NCI-H524 treated with DMSO at 0.1 percent for 48 hours (cell line): ENCODE measurements around the gene PKP4.
"Not testable (repeated sequence)": the region's sequence is repeated elsewhere in the genome, so short reads cannot be mapped to it uniquely, and the experiment has no call there.

Experiments
- DNase-seq: peaks from one replicate; lab custom pipeline; 2025; lab: John Stamatoyannopoulos, UW

Gene PKP4, protein sequence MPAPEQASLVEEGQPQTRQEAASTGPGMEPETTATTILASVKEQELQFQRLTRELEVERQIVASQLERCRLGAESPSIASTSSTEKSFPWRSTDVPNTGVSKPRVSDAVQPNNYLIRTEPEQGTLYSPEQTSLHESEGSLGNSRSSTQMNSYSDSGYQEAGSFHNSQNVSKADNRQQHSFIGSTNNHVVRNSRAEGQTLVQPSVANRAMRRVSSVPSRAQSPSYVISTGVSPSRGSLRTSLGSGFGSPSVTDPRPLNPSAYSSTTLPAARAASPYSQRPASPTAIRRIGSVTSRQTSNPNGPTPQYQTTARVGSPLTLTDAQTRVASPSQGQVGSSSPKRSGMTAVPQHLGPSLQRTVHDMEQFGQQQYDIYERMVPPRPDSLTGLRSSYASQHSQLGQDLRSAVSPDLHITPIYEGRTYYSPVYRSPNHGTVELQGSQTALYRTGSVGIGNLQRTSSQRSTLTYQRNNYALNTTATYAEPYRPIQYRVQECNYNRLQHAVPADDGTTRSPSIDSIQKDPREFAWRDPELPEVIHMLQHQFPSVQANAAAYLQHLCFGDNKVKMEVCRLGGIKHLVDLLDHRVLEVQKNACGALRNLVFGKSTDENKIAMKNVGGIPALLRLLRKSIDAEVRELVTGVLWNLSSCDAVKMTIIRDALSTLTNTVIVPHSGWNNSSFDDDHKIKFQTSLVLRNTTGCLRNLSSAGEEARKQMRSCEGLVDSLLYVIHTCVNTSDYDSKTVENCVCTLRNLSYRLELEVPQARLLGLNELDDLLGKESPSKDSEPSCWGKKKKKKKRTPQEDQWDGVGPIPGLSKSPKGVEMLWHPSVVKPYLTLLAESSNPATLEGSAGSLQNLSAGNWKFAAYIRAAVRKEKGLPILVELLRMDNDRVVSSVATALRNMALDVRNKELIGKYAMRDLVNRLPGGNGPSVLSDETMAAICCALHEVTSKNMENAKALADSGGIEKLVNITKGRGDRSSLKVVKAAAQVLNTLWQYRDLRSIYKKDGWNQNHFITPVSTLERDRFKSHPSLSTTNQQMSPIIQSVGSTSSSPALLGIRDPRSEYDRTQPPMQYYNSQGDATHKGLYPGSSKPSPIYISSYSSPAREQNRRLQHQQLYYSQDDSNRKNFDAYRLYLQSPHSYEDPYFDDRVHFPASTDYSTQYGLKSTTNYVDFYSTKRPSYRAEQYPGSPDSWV

DNA sequence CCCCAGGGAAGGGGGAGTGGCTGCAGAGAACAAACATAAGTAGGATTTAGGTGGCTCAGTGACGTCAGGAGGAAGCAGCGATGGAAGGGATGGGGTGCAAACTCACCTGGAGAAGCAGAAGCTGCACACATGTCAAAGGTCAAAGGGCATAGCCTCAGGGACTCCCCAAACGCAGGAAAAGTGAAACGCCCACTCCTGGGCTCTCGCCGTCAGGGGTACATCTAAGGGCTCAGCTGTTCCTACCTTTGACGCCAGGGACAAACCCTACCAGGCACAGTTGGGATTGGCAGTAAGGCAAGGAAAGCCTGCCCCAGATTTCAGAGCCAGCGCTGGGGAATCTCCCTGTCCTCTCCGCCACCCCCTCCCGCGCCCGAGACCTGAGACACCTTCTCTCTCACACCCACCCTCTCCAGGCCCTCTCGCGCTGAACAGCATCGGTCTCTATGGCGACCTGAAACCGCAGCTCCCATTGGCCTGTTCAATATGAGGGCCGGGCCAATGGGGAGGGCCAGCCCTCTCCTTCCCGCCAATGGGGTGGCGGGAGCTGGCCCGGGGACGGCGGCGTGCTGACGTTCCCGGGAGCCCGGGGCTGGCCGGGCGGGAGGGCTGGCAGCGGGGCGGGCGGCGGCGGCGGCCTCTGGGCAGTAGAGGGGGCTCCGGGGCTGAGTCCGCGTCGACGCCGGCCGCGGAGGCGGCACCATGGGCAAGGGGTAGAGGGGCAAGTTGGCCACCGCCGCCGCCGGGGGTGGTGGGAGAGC is at the start of gene PKP4, which contains the start of gene CCDC148:
Gene PKP4 (plus strand): TSS at position 644 of the 758 bp plus-strand sequence. CDS start 76,233 bp downstream, outside the sequence.
Gene CCDC148 (minus strand): TSS at position 445 of the 758 bp plus-strand sequence. CDS start 314 bp downstream, at position 131.
- peak; percentile 71 for DNase-seq

DNA sequence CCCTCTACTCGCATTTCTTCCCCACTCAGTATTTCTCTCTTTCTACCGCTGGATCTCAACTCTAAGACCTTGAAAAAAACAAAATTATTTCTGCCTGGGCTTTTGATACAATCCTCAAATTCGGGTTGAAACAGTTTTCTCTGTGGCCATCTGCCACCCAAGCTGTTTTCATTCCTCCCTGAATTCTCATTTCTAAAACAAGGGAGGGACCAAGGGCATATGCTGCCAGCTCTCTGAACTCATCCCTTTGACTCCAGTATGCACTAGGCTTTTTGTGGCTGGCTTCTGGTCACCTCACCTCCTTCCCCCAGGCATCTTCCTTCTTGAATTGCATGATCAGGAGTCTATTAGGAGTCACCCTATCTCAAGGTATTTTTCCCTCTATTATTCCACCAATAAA is 49.7 kb upstream of the PKP4 start:
- peak; percentile 84 for DNase-seq

DNA sequence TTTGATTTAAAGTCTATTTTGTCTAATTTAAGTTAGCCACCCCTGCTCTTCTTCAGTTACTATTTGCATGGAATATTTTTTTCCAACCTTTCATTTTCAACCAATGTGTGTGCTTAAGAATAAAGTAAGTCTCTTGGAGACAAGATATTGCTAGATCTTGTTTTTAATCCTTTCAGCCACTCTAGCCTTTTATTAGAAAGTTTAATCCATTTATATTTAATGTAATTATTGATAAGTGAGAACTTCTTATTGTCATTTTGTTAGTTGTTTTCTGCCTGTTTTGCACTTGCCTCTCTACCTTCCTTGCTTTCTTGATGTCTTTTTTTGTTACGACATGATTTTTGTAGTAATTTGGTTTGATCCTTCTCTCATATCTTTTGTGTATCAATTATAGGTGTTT is 46.6 kb upstream of the PKP4 start:
- no peak for DNase-seq

DNA sequence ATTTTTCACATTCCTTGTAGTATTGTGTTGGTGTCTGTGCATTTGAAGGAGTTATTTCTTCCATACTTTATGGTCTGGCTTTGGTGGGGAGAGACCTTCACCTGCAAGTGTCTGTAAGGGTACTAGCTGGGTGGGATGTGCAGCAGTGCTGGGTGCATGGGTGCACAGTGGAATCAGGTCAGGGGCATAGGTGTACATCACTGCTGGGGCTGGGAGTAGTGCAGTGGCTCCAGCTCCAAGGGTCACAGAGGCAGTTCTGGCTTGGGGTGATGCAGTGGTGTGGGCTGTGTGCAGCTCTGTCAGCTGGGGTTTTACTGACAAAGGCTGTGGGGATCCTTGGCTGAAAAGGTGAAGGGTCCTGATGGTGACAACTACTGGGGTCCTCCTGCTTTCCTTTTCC is 45.0 kb upstream of the PKP4 start:
- no peak for DNase-seq

DNA sequence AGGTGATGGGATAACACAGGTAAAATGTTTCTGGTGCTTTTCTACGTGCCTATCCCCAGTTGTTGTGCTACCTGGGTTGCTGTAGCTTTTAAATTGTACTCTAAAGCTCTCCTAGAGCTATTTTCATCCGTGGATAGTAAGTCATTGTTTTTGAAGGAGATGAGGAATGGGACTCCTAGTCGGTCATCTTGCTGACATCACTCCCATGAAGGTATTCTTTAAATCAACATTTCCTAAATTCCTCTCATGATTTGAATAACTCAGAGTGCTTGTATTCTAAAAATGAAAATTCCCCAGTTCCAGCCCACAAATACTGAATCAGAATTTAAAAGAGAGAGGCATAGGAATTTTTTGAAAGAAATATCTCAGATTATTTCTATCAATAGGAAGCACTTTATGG is 44.5 kb upstream of the PKP4 start:
- no peak for DNase-seq

DNA sequence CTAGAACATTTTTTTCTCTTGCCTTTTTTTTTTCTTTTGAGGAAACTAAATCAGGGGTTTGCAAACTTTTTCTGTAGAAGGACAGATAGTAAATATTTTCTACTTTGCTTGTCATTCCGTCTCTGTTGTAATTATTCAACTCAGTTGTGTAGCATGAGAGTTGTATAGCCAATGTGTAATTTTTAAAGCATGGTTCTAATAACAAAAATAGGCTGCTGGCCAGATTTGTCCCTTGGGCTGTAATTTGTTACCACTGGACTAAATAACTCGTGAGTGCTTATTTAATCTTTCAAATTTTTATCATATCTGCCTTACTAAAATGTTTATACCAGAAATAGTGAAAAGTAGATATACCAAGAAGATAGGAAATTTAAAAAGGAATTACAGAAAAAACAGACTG is 43.2 kb upstream of the PKP4 start:
- no peak for DNase-seq

DNA sequence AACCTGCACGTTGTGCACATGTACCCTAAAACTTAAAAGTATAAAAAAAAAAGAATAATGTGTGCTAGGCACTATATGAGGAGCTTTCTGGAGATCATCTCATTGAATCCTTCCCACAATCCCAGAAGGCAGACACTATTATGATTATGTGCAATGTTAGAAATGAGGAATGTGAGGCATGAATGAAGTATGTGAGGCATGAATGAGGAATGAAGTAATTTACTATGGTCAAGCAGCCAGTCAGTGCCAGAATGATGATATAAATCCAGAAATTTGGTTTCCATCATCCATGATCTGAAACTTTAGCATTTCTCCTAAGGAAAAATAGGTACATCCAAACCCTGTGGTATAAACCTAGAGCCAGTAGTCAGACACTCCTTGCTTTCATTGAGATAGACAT is 42.2 kb upstream of the PKP4 start:
- no peak for DNase-seq

DNA sequence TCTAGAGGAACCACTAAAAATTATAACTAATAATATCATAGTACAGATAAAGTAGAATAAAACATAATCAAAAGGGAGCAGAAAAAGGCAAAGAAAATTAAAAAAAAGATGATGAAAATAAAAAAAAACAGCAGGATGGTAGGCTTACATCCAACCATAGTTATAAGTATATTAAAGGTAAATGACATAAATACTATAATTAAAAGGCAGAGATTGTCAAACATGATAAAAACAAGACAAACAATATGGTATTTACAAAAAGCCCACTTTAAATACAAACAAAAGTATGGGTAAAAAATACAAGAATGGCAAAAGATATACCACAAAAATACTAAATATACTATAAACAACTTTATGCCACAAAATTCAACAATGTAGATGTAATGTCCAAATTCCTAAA is 24.6 kb upstream of the PKP4 start:
- no peak for DNase-seq

DNA sequence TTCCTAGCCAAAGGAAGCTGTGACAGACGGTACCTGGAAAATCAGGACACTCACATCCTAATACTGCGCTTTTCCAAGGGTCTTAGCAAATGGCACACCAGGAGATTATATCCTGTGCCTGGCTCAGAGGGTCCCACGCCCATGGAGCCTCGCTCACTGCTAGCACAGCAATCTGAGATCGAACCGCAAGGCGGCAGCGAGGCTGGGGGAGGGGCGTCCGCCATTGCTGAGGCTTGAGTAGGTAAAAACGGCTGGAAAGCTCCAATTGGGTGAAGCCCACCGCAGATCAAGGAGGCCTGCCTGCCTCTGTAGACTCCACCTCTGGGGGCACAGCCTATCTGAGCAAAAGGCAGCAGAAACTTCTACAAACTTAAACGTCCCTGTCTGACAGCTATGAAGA is 23.0 kb upstream of the PKP4 start:
- DNase-seq = not testable (repeated sequence)

DNA sequence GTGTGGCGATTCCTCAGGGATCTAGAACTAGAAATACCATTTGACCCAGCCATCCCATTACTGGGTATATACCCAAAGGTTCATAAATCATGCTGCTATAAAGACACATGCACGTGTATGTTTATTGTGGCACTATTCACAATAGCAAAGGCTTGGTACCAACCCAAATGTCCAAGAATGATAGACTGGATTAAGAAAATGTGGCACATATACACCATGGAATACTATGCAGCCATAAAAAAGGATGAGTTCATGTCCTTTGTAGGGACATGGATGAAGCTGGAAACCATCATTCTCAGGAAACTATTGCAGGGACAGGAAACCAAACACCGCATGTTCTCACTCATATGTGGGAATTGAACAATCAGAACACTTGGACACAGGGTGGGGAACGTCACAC is 17.7 kb upstream of the PKP4 start:
- not testable (repeated sequence) for DNase-seq

DNA sequence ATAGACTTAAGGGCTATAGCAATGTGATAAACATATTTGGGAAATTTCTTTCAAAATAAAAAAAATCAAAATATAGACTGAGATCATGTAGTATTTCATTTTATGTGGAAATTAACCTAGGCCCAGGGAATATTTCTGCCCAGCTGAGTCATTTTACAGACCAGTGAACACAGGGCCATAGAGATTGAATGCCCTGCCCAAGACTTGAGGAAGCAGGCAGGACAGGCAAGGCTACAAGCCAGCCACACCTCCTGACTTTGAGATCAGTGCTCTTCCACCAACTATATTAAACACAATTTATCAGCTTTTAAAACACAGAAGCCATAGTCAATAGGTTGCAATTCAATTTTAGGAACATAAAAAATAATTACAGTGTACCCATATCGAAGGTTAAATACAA is 13.1 kb upstream of the PKP4 start:
- no peak for DNase-seq

DNA sequence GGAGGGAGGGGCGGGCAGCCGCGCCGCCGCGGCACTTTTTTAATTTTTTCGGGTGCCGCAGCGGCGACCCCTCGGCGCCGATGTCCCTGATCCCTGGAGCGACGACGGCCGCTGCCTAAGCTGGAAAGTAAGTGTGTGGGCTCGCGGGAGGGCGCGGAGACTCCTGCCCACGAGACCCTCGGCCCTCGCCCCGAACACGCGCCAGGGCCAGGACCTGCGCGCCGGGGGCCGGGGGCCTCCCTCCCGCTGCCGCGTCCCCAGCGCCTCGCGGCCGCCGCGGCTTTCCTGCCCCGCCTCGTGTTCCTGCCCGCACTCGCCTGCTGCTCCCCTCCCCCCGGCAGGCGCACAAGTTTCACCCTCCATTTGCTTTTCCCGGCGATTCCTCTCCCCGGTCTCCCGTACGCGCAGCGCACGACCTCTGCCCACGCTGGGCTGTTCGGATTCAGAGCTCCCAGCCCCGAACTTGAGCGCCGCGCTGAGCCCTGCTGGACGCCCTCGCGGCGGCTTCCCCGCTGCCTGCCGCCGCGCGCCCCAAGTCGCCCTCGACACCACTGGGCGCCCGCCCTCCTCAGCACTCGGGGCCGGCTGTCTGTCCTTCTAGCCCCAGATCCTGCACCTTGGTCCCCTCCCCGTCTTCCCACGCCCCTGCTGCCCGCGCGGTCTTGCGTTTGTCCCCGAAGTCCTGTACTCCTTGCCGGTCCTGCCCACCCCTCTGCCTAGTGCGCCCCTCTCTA is 507 bp downstream of the PKP4 start:
- DNase-seq = no peak

DNA sequence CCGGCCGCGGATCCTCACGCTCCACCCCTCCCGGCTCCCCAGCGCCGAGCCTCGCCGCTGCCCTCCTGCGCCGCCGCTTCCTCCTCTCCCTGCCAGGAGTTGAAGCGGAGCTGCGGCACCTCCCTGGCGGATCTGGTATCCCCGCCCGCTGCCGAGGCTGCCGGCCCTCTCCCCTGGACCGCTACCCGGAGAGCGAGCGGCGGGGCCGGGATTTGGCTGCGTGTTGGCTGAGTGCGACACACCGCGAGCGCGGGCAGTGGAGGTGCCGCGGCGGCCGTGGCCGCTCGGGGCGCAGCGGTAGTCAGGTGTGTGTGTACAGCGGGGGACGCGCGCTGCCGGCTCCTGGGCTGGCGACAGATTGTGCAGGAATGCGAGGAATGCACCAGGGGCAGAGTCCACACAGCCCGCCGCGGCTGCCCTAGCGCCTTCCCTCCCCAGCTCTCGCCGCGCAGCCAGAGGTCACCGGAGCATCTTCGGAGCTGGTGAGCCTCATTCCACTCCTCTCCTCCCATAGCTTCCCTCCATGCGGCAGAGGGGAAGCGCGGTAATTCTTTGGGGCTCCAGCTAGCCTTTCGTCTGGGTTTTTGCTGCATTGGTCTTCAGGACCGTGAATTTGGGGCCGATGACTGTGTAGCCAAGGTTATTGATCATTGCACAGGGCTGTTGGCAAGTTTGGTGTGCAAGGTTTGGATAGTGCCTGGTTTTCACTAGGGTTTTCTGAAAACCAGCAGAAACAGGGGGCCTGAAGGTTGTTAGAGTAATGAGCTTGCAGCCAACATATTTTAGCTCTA is 1.3 kb downstream of the PKP4 start:
- DNase-seq = no peak

DNA sequence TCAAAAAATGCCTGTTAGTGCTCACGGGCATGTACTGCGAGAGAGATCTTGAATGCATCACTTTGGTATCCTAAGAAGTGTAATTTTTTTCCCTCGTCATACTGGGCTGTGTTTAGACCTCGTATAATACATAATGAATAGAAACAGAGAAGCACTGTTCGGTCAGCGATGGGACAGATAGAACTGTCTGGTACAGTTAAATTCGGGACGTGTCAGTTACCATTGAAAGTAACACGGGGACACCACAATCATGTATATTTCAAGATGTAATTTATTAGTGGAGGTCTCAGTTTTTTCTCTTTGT is 1.8 kb downstream of the PKP4 start:
- no peak for DNase-seq

DNA sequence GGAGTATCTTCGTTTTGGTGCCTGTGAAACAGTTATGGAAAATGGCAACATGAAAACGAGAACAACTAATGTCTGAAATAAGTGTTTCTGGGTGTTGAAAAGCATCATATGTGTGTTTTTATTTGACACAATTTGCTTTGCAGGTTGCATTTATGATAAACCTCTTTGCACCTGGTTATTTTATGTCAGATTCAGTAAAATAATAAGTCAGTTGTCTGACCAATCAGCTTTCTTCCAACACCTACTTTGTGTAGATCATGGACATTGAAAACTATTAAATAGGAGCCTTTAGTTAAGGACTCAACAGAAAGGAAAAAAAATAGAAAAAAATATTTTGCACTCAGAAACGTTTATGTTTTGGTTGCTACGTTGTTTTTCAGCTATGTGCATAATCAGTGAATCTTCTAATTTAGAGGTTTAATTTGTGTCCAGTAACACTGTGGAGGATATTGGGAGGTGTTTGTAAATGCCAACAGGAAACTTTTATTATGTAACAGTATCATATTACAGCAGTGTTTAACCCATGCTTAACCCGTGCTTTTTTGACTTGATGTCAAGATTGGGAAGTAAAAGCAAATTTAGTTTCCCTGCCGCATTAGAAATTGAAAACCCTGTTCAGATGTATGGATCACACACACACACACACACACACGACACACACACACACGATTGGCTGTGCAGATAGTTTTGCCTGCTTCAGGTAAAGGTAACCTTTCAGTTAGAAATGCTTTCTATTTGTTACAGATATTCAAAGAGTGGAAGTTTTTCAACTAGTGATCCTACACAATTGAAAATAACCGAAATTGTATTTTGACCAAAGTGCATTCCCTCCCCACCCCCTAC is 2.6 kb downstream of the PKP4 start:
- DNase-seq = no peak

DNA sequence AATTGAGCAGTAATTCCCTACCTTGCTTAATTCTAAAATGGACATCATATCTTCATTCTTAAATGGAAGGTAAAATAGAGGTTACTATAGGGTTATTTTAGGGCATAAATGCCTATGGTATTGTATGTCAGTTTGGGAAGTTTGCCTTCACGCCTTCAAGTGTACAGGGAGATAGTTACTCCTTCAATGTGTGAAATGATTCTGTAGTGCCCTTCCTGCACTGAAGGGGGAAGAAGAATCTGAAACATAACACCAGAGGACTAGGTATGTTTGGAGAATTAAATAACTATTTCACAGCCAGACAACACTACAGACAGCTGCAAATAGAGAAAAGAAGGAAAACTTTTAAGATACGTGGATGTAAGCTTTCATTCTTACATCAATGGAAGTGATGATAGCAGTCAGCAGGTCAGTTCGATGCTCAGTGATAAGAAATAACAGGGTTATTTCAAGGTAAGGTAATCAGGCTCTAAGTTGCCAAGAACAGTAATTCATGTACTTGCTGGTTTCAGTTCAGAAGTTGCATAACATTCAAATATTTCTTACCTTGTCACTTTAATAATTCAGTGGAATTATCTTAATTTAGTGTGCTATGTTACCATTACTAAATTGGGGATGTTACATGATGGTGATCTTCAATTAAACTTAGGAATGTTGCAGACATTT is 4.0 kb downstream of the PKP4 start:
- no peak for DNase-seq

DNA sequence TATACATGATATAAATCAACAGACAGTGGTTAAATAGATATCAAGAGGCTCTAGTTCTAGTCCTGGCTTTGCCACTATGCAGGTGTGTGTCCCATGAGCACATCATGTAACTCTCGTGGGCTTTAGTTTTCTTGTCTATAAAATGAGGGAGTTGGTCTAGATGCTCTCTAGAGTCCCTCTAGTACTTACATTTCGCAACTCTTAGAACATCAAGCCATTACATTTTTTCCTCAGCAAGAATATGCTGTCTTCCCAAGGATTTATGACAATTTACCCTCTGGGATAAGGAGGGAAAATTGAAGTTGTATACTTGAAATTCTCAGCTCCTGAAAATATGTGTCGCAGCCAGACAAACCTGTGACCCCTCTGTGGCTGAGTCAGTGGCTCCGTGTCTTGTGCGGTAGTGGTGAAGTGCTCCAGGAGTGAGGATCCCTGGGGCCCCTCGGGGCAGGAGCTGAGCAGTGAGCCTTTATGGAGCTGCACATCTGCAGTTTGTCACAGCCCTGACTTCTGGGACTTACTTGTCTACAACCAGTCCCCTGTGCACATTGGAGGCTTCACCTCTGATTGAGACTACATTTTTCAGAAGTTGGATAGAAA is 6.8 kb downstream of the PKP4 start:
- no peak for DNase-seq
